SKM-1 (cell line): ENCODE measurements around the gene ARL13B.

Source experiments
- DNase-seq: peaks from one replicate; lab custom pipeline; 2025; ENCODE audit not compliant: unreplicated experiment; lab: John Stamatoyannopoulos, UW

Gene ARL13B

GRCh38 chr3:94098452-94098851 is 118.5 kb downstream of the ARL13B start:
- peak; percentile 76 for DNase-seq

DNA sequence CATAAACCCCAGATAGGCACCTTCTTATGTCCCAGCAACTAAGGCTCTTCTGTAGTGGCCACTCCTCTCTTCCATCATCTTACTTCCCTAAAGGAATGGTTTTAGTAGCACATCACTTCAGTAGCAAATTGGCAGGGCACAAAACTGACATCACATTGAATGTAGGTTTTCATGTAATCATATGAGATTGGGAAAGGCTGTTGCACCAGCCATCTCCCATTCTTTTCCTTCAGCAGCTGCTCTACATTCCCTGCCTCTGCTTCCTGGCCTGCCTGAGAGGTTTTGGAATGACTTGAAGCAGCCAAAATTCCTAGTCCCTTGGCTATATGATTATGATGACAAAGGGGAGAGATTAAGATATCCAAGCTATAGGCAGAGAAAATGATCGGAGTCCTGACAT is 119.4 kb downstream of the ARL13B start:
- no peak for DNase-seq

- DNase-seq: no peak
Measured at GRCh38 chr3:94101860-94102259, 121.9 kb downstream of the ARL13B start.
